GM06990 (cell line): ENCODE data around the gene TMEM219.
"Not testable (repeated sequence)": the region's sequence is repeated elsewhere in the genome, so short reads cannot be mapped to it uniquely, and the experiment has no call there.

ENCODE experiments used
- DNase-seq: peaks from one replicate; pipeline ENCODE4 v3.0.0-alpha.2; 2011; ENCODE audit not compliant: insufficient read length; ENCODE audit errors: extremely low read depth
- H3K27me3 ChIP-seq: replicated peaks from 2 replicates; pipeline ENCODE4 v1.6.0; 2011; ENCODE audit warnings: low read length; ENCODE audit not compliant: control insufficient read depth, insufficient read depth
- H3K36me3 ChIP-seq: 2 replicates; pipeline ENCODE4 v1.5.1; 2011; ENCODE audit warnings: low read length; ENCODE audit not compliant: control insufficient read depth, insufficient read depth
- H3K4me3 ChIP-seq: replicated peaks from 2 replicates; pipeline ENCODE4 v1.5.1; 2011; ENCODE audit warnings: low read depth, mild to moderate bottlenecking, control low read depth, low read length
- CTCF ChIP-seq: IDR thresholded peaks from 2 replicates; pipeline ENCODE4 v1.5.1; 2011; ENCODE audit warnings: low read length, control low read depth, mild to moderate bottlenecking, inconsistent platforms; ENCODE audit not compliant: insufficient read depth, poor library complexity, severe bottlenecking

TMEM219 gene

GRCh38 chr16:30016555-30017276 is 54.8 kb downstream of the TMEM219 start:
- no peak for TF ChIP-seq CTCF
- H3K4me3 ChIP-seq: no peak overlapping the region
- H3K36me3 ChIP-seq: no peaks in the 10 kb centered on the region
- DNase-seq: no peak
- H3K27me3 ChIP-seq: no peaks in the 10 kb centered on the region; the same call in 1 of the 2 replicates

GRCh38 chr16:30017277-30017656 is 55.4 kb downstream of the TMEM219 start:
- Histone ChIP-seq H3K36me3 (no peaks in the 10 kb centered on the region), H3K4me3 (no peak overlapping the region), H3K27me3 (no peaks in the 10 kb centered on the region; the same call in 1 of the 2 replicates)
- no peak for DNase-seq
- TF ChIP-seq CTCF: no peak

GRCh38 chr16:30017937-30018336 is 56.1 kb downstream of the TMEM219 start:
- not testable (repeated sequence) for H3K36me3 ChIP-seq, DNase-seq, H3K27me3 ChIP-seq, H3K4me3 ChIP-seq

- no peak for DNase-seq
- Histone ChIP-seq H3K27me3 (no peaks in the 10 kb centered on the region; the same call in 1 of the 2 replicates), H3K4me3 (no peak overlapping the region), H3K36me3 (no peaks in the 10 kb centered on the region)
- TF ChIP-seq CTCF: no peak
These were observed 56.9 kb downstream of the TMEM219 start for GRCh38 chr16:30018731-30019158.
